HCT116 (cell line): ENCODE measurements around the gene GPX4. TPM values are rescaled to one million over a fixed set of nuclear protein-coding genes. Genes with fewer than 3 reads are reported as not detected.

Experiments
- ATAC-seq: fragments of 200-7000 bp; cut with Tn5 transposase; 2 replicates; pipeline ENCODE4 v1.9.1; 2020; ENCODE audit warnings: mild to moderate bottlenecking, moderate library complexity
- BruUV-seq: library from RNA; stranded (reverse); fragments of 400-500 nt; replicated peaks from 2 replicates; lab custom pipeline; 2021; lab: Mats Ljungman, UMichigan
- CTCF ChIA-PET: fragments of 300-600 bp; sonication (Branson Sonifier 250); formaldehyde crosslinking; loops from one replicate; lab custom pipeline; 2021; ENCODE audit warnings: antibody characterized with exemption; lab: Charles Lee
- POLR2A ChIA-PET: fragments of 300-600, 350-600 bp; sonication (Branson Sonifier 250); formaldehyde crosslinking; loops from one replicate; lab custom pipeline; 2021; ENCODE audit warnings: antibody characterized with exemption; lab: Charles Lee
- RAD21 ChIA-PET, 2 experiments: fragments of 300-600 bp; sonication (Branson Sonifier 250); formaldehyde crosslinking; loops; one replicate each; lab custom pipeline; 2023; ENCODE audit warnings: low total read pairs in 2 of 2; ENCODE audit not compliant: uncharacterized antibody in 2 of 2, unreplicated experiment in 2 of 2, low non-redundant PET in 1 of 2; lab: Charles Lee
- DNase-seq: peaks from one replicate; pipeline ENCODE4 v3.0.0-alpha.2; 2010; ENCODE audit warnings: low read depth, low spot score
- H2AFZ ChIP-seq: fragments of 200-600 bp; shearing (Covaris generic), sonication (generic); 2 replicates; pipeline ENCODE4 v1.6.1; 2017; ENCODE audit warnings: low read depth, mixed run types, mixed read lengths, antibody characterized with exemption, low read length; ENCODE audit not compliant: poor library complexity, severe bottlenecking
- H3K27ac ChIP-seq: 2 replicates; pipeline ENCODE4 v1.5.1; 2012; ENCODE audit warnings: low read depth, low read length
- H3K27me3 ChIP-seq: fragments of 200-600 bp; sonication (generic); 2 replicates; pipeline ENCODE4 v1.6.1; 2016; ENCODE audit warnings: mixed run types, low read length, mixed read lengths; ENCODE audit not compliant: insufficient read depth
- H3K36me3 ChIP-seq, 2 experiments: fragments of 200-500 bp in 1 of 2; fragments of 200-600 bp in 1 of 2; sonication (Bioruptor generic) in 1 of 2; sonication (generic) in 1 of 2; 2 replicates each; pipeline versions ENCODE4 v1.5.1 to v1.6.1; 2014 to 2016; ENCODE audit warnings: low read length in 2 of 2, inconsistent platforms in 1 of 2, mixed read lengths in 1 of 2, mixed run types in 1 of 2; ENCODE audit not compliant: insufficient read depth in 2 of 2, control insufficient read depth in 1 of 2
- H3K4me1 ChIP-seq, 2 experiments: fragments of 200-600 bp in 1 of 2; sonication (generic) in 1 of 2; 2 replicates each; pipeline versions ENCODE4 v1.5.1 to v1.6.1; 2012 to 2017; ENCODE audit warnings: low read length in 2 of 2, inconsistent platforms in 1 of 2, mild to moderate bottlenecking in 1 of 2, mixed read lengths in 1 of 2, mixed run types in 1 of 2, moderate library complexity in 1 of 2; ENCODE audit not compliant: insufficient read depth in 2 of 2, control insufficient read depth in 1 of 2
- H3K4me2 ChIP-seq: fragments of 200-600 bp; sonication (generic); 2 replicates; pipeline ENCODE4 v1.6.1; 2017; ENCODE audit warnings: mixed run types, low read length, mixed read lengths
- H3K4me3 ChIP-seq, 2 experiments: fragments of 200-600 bp in 1 of 2; sonication (generic) in 1 of 2; replicated peaks in 1 of 2; 2 replicates each; pipeline ENCODE4 v1.5.1; 2011 to 2016; ENCODE audit warnings: low read length in 2 of 2, control low read depth in 1 of 2, low read depth in 1 of 2, mild to moderate bottlenecking in 1 of 2, mixed read lengths in 1 of 2, mixed run types in 1 of 2
- H3K79me2 ChIP-seq: fragments of 200-600 bp; sonication (generic); 2 replicates; pipeline ENCODE4 v1.6.1; 2017; ENCODE audit warnings: mild to moderate bottlenecking, mixed run types, low read length, moderate library complexity, mixed read lengths; ENCODE audit not compliant: insufficient read depth
- H3K9ac ChIP-seq: fragments of 200-600 bp; sonication (generic); 2 replicates; pipeline ENCODE4 v1.6.1; 2016; ENCODE audit warnings: low read length, mixed read lengths
- H3K9me2 ChIP-seq: fragments of 200-600 bp; sonication (generic), shearing (Covaris generic); 2 replicates; pipeline ENCODE4 v1.6.1; 2017; ENCODE audit warnings: mixed run types, mild to moderate bottlenecking, moderate library complexity; ENCODE audit not compliant: insufficient read depth
- H3K9me3 ChIP-seq, 2 experiments: fragments of 200-500 bp in 1 of 2; fragments of 200-600 bp in 1 of 2; sonication (Bioruptor generic) in 1 of 2; sonication (generic) in 1 of 2; 2 replicates each; pipeline ENCODE4 v1.6.1; 2014 to 2017; ENCODE audit warnings: low read length in 2 of 2, mixed read lengths in 2 of 2, inconsistent platforms in 1 of 2, low read depth in 1 of 2, mild to moderate bottlenecking in 1 of 2, mixed run types in 1 of 2, moderate library complexity in 1 of 2; ENCODE audit not compliant: control insufficient read depth in 1 of 2, insufficient read depth in 1 of 2
- H4K20me1 ChIP-seq: fragments of 200-600 bp; sonication (generic), shearing (Covaris generic); 2 replicates; pipeline ENCODE4 v1.6.1; 2017; ENCODE audit warnings: mixed run types, mild to moderate bottlenecking, moderate library complexity; ENCODE audit not compliant: insufficient read depth
- ATF3 ChIP-seq: IDR thresholded peaks from 2 replicates; pipeline ENCODE4 v1.6.1; 2012
- CEBPB ChIP-seq: IDR thresholded peaks from 2 replicates; pipeline ENCODE4 v1.6.1; 2012; ENCODE audit warnings: low read depth
- CTCF ChIP-seq, 3 experiments: fragments of 200-600 bp in 1 of 3; sonication (generic) in 1 of 3; IDR thresholded peaks in 2 of 3; conservative IDR thresholded peaks in 1 of 3; 2 replicates each; pipeline ENCODE4 v1.5.1; 2012 to 2017; ENCODE audit warnings: low read depth in 2 of 3, low read length in 2 of 3, antibody characterized with exemption in 1 of 3, borderline replicate concordance in 1 of 3, control low read depth in 1 of 3, mild to moderate bottlenecking in 1 of 3, mixed read lengths in 1 of 3, mixed run types in 1 of 3, moderate library complexity in 1 of 3; ENCODE audit not compliant: insufficient read depth in 1 of 3
- ELF1 ChIP-seq: IDR thresholded peaks from 2 replicates; pipeline ENCODE4 v1.6.1; 2012; ENCODE audit warnings: low read depth, borderline replicate concordance
- EZH2 ChIP-seq: fragments of 200-600 bp; sonication (generic); IDR thresholded peaks from 2 replicates; pipeline ENCODE4 v1.6.1; 2017; ENCODE audit warnings: antibody characterized with exemption, mixed run types
- MAX ChIP-seq: IDR thresholded peaks from 2 replicates; pipeline ENCODE4 v1.6.1; 2012
- POLR2AphosphoS5 ChIP-seq: IDR thresholded peaks from 2 replicates; pipeline ENCODE4 v1.6.1; 2011; ENCODE audit warnings: mild to moderate bottlenecking, low read depth, low read length, moderate library complexity
- REST ChIP-seq: IDR thresholded peaks from 2 replicates; pipeline ENCODE4 v1.6.1; 2012; ENCODE audit warnings: low read depth
- SIN3A ChIP-seq: IDR thresholded peaks from 2 replicates; pipeline ENCODE4 v1.6.1; 2012; ENCODE audit warnings: low read depth
- TCF7L2 ChIP-seq: IDR thresholded peaks from 2 replicates; pipeline ENCODE4 v1.7.0; 2011; ENCODE audit warnings: borderline replicate concordance, inconsistent platforms; ENCODE audit not compliant: insufficient read depth, insufficient read length; ENCODE audit errors: extremely low read depth
- ZNF274 ChIP-seq: fragments of 200-500 bp; sonication (Bioruptor generic); IDR thresholded peaks from 2 replicates; pipeline ENCODE4 v1.6.1; 2014; ENCODE audit warnings: mild to moderate bottlenecking, low read depth, low read length, inconsistent platforms
- intact Hi-C: fragments of 100-400 bp; cut with micrococcal nuclease; formaldehyde crosslinking; loops from 2 replicates; pipeline ENCODE4 v1.10.0; 2022
- total RNA-seq: library from RNA; stranded (reverse); gene quantifications from one replicate; pipeline ENCODE4 v1.2.1, GENCODE V29; 2021; ENCODE audit not compliant: unreplicated experiment

GPX4 gene
- total RNA-seq, 1 experiment from 2014 or later = 481 TPM

- DNase-seq = no peak
- Histone ChIP-seq H2AFZ (no peak overlapping the region), H3K27ac (no peak overlapping the region; the same call in 1 of the 2 replicates), H3K27me3 (no peaks in the 10 kb centered on the region), H3K4me1 (peaks cover 0 to 17% of the 10 kb centered on the region in 2 experiments; a peak in 3 of 4 replicates), H4K20me1 (no peaks in the 10 kb centered on the region), H3K9me2 (no peaks in the 10 kb centered on the region), H3K79me2 (peaks cover 25% of the 10 kb centered on the region; the same call in 1 of the 2 replicates), H3K36me3 (peaks cover 6 to 25% of the 10 kb centered on the region in 2 experiments; a peak in 2 of 4 replicates), H3K4me2 (no peak overlapping the region), H3K4me3 (no peak overlapping the region)
- ATAC-seq = no peak
- RAD21 ChIA-PET = no interaction called here
- POLR2A ChIA-PET = no interaction called here
- intact Hi-C loops = no loop called here
- TF ChIP-seq ZNF274 (no peak), SIN3A (no peak), ATF3 (no peak), TCF7L2 (no peak)
- TF ChIP-seq, all 23 proteins: peak for 0
- Histone ChIP-seq H3K9ac (no peak overlapping the region), H3K9me3 (no peaks in the 10 kb centered on the region)
- no TSS peak for BruUV-seq
- CTCF ChIA-PET = no interaction called here
Measured at GRCh38 chr19:1126984-1127760, 23.4 kb downstream of the GPX4 start.

GRCh38 chr19:1128106-1128505, 24.3 kb downstream of the GPX4 start:
- no peaks in the 10 kb centered on the region for H3K9me2 ChIP-seq
- DNase-seq = no peak
- H3K79me2 ChIP-seq = peaks cover 29% of the 10 kb centered on the region; the same call in 1 of the 2 replicates
- ChIA-PET CTCF (no interaction called here), RAD21 (no interaction called here), POLR2A (no interaction called here)
- H3K4me3 ChIP-seq = no peak overlapping the region
- no peaks in the 10 kb centered on the region for H3K27me3 ChIP-seq
- peaks cover 0 to 14% of the 10 kb centered on the region in 2 experiments; a peak in 3 of 4 replicates for H3K4me1 ChIP-seq
- intact Hi-C loops = no loop called here
- no peaks in the 10 kb centered on the region for H3K9me3 ChIP-seq
- no peak for TF ChIP-seq ELF1
- no peak for TF ChIP-seq POLR2AphosphoS5
- no peak for TF ChIP-seq CEBPB
- no peak for TF ChIP-seq EZH2
- no peak for TF ChIP-seq REST
- TF ChIP-seq MAX = no peak
- no peak for TF ChIP-seq CTCF (IDR thresholded peaks at IDR 0.05 in 2 of 3, conservative IDR thresholded peaks at IDR 0.05 in 1 of 3; ENCODE audit: borderline replicate concordance in 1 of 3, insufficient read depth in 1 of 3, low read depth in 2 of 3, low read length in 2 of 3)
- H3K4me2 ChIP-seq = no peak overlapping the region
- ATAC-seq = no peak
- H4K20me1 ChIP-seq = no peaks in the 10 kb centered on the region
- no peak overlapping the region for H3K27ac ChIP-seq
- H3K9ac ChIP-seq = no peak overlapping the region
- peaks cover 0 to 20% of the 10 kb centered on the region in 2 experiments; a peak in 2 of 4 replicates for H3K36me3 ChIP-seq
- BruUV-seq = no TSS peak
- H2AFZ ChIP-seq = no peak overlapping the region
